ENCODE measurements around the gene LOXL1.

LOXL1 gene

DNA sequence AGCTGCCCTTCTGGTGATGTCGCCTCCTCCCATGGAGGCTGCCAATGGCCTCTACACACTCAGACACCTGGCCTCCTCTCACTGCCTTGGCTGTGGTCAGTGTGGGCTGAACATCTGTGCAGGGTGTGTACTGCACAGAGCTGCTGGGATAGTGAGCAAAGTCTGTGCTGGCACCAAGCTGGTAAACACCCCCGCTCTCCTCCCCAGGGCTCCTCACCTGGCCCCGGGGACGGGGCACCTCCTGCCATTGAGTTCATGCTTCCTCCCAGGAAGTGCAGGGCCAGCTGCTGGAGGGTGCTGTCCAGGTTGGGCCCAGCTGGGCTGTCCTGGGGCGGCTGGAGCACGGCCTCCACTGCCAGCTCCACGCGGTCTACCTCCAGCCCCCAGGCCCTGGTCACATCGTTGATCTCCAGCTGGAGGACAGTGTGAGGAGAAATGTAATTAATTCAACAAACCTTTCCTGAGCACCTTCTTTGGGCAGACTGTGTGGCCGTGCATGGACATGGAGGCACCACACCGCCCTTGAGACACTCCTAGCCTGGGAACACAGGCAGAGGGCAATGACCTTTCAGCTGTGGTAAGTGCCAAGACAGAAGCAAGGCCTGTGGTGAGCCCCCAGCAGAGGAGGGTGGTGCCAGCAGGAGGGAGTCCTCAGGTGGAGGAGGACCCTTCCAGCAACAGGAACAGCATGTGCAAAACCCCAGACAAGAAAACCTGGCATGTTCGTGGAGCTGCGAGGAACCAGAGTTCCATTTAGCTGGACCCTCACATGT lies 59.0 kb downstream of the LOXL1 start:
- peak; percentile 75 for DNase-seq (ENCODE audit: low read depth, low spot score)
- in situ Hi-C loops (cut with HindIII; ENCODE audit: low sequenced_read_pairs), result no loop called here
- TF ChIP-seq, protein P1, sequence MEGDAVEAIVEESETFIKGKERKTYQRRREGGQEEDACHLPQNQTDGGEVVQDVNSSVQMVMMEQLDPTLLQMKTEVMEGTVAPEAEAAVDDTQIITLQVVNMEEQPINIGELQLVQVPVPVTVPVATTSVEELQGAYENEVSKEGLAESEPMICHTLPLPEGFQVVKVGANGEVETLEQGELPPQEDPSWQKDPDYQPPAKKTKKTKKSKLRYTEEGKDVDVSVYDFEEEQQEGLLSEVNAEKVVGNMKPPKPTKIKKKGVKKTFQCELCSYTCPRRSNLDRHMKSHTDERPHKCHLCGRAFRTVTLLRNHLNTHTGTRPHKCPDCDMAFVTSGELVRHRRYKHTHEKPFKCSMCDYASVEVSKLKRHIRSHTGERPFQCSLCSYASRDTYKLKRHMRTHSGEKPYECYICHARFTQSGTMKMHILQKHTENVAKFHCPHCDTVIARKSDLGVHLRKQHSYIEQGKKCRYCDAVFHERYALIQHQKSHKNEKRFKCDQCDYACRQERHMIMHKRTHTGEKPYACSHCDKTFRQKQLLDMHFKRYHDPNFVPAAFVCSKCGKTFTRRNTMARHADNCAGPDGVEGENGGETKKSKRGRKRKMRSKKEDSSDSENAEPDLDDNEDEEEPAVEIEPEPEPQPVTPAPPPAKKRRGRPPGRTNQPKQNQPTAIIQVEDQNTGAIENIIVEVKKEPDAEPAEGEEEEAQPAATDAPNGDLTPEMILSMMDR (IDR thresholded peaks at IDR 0.05; ENCODE audit: low read depth, low read length), result no peak
- no peak overlapping the region for H3K4me3 ChIP-seq (ENCODE audit: low read depth, low read length)

DNA sequence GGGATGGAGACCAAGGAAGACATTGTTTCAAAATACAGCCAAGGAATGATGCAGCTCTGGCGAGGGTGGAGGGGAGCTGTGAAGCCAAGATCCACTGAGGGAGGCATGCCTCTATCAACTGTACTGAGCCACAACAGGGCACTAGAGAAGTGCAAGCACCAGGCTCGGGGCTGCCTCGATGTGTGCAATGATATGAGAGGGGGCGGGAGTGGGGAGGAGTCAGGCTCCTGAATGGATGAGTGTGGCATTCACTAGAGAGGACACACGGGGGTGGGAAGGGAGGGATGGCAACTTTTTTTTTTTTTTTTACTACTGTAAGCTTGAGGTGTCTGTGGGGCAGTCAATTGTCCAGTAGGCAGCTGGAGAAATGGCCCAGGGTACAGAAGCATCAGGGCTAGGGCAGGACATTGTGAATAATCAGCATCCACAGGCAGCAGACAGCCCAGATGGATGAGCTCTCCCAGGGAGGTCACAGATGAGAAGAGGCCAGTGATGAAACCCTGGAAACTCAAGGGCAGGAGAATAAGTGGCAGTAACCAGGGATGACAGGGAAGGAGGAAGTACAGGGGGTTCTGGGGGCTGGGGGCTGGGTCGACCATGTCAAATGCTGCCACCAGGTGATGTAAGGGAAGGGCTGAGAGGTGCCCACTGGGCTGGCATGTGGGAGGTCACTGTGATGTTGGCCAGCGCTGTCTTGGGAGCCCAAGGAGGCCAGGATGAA lies 60.0 kb downstream of the LOXL1 start:
- no peak overlapping the region for H3K4me3 ChIP-seq (ENCODE audit: low read depth, low read length)
- no peak for DNase-seq (ENCODE audit: low read depth, low spot score)
- TF ChIP-seq, protein P1 (IDR thresholded peaks at IDR 0.05; ENCODE audit: low read depth, low read length), result no peak
- in situ Hi-C loops (cut with HindIII; ENCODE audit: low sequenced_read_pairs), result no loop called here

DNA sequence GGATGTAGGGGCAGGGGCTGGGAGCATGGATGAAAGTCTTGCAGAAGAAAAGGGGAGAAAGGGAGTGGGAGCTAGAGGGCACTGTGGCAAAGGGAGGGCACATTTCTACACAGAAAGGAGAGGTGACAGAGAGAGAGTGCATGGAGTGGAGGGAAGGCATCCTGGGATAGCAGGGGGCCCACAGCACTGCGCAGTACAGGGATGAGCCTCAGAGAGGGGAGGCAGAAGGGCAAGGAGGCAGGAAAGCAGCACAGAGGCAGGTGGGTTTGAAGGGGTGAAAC lies 60.5 kb downstream of the LOXL1 start:
- TF ChIP-seq, protein P1 (IDR thresholded peaks at IDR 0.05; ENCODE audit: low read depth, low read length), result no peak
- H3K4me3 ChIP-seq (ENCODE audit: low read depth, low read length), result no peak overlapping the region
- in situ Hi-C loops (cut with HindIII; ENCODE audit: low sequenced_read_pairs), result no loop called here
- DNase-seq (ENCODE audit: low read depth, low spot score), result no peak

DNA sequence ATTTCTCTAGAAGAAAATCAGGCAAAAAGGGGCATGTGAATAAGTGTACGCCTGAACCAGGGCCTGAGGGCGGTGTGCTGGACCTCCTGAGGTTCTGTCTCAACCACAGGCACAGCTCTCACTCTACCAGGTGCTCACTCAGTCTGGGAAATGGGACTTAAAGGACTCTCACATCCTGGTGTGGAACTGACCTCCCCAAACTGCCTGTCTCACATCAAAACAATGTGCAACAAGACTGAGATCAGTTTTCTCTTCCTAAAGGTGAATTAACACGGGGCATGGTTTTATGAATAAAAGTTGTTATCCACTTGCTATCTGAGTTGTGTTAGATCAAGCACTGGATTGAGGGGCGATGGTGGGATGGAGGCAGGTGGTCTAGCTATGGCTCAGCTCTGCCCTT lies 61.0 kb downstream of the LOXL1 start:
- in situ Hi-C loops (cut with HindIII; ENCODE audit: low sequenced_read_pairs), result no loop called here
- no peak for DNase-seq (ENCODE audit: low read depth, low spot score)
- TF ChIP-seq, protein P1 (IDR thresholded peaks at IDR 0.05; ENCODE audit: low read depth, low read length), result no peak
- no peak overlapping the region for H3K4me3 ChIP-seq (ENCODE audit: low read depth, low read length)

DNA sequence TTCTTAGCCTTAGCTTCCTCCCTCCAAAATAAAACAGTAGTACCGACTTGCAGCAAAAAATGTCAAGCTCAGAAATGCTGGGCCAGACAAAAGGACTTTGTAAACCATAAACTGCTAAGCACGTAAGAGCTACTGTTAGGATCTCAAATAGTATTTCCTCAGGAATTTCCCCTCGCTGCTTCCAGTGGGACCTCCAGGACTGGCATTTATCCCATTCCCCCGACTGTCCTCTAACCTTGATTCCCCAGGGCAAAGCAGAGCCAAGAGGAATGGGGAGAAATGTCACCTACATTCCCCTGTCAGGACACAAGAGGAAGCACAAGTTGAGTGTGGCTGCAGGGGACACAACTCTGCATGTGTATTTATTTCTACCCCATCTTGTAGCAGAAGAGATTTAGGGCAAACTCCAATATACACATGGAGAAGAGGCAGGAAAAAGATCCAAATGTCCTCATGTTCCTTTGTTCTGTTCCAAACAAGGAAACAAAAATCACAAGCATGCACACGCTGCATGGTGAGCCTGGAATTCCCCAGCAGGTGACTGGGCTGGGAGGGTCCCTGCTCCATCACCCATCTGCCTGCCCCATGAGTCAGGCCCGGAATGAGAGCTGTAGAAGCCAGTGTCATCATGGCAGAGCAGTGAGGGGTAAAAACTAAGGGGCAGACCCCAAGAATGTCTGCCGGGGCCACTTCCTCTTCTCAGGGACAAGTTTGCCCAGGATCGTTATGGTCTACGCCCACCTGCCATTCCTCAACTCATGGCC lies 61.6 kb downstream of the LOXL1 start:
- in situ Hi-C loops (cut with HindIII; ENCODE audit: low sequenced_read_pairs), result no loop called here
- DNase-seq (ENCODE audit: low read depth, low spot score), result peak; percentile 19
- no peak overlapping the region for H3K4me3 ChIP-seq (ENCODE audit: low read depth, low read length)
- TF ChIP-seq, protein P1 (IDR thresholded peaks at IDR 0.05; ENCODE audit: low read depth, low read length), result no peak

DNA sequence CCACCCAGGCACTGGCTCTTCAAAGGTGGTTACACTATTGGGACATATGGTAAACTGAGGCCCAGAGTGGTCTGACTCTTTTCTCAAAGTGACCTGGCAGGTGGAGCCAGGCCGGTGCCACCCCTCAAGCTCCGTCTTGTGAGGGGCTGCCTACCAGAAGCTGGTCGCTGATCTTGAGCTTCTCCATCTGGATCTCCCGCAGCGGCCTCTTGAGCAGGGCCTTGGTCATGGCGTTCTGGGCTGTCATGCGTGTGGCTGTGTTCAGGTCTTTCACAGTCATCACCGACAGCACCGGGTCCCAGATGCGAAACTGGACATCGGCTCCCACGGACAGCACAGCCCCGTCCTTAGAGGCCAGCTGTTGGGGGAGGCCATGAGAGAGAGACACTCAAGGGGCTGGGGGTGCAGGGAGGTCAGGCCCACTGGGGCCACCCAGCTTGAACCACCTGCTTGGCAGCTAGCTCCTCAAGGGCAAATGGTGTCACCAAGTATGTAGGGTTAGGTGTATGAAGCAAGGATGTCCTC lies 62.2 kb downstream of the LOXL1 start:
- in situ Hi-C loops (cut with HindIII; ENCODE audit: low sequenced_read_pairs), result no loop called here
- H3K4me3 ChIP-seq (ENCODE audit: low read depth, low read length), result no peak overlapping the region
- DNase-seq (ENCODE audit: low read depth, low spot score), result no peak
- TF ChIP-seq, protein P1 (IDR thresholded peaks at IDR 0.05; ENCODE audit: low read depth, low read length), result no peak
